Parathyroid adenoma (tissue), 2 donors: ENCODE measurements around the gene RAB40C.
A peak's percentile ranks its signal among the peaks of the same experiment; 100 is the strongest.

ENCODE experiments used
- H2AFZ ChIP-seq: fragments of 300-600 bp; sonication (generic); one replicate; pipeline ENCODE4 v1.7.0; 2017; ENCODE audit warnings: antibody characterized with exemption, mild to moderate bottlenecking
- H3K27ac ChIP-seq: fragments of 300-600 bp; sonication (generic); one replicate; pipeline ENCODE4 v1.7.0; 2017
- H3K27me3 ChIP-seq: fragments of 300-600 bp; sonication (generic); one replicate; pipeline ENCODE4 v1.7.0; 2017; ENCODE audit warnings: low read length; ENCODE audit not compliant: control insufficient read depth, insufficient read depth
- H3K36me3 ChIP-seq: fragments of 300-600 bp; sonication (generic); one replicate; pipeline ENCODE4 v1.7.0; 2017; ENCODE audit warnings: low read length; ENCODE audit not compliant: control insufficient read depth, insufficient read depth
- H3K4me1 ChIP-seq: fragments of 300-600 bp; sonication (generic); one replicate; pipeline ENCODE4 v1.7.0; 2017; ENCODE audit warnings: control low read depth
- H3K4me2 ChIP-seq: fragments of 300-600 bp; sonication (generic); one replicate; pipeline ENCODE4 v1.7.0; 2017; ENCODE audit warnings: low read length
- H3K4me3 ChIP-seq: fragments of 300-600 bp; sonication (generic); one replicate; pipeline ENCODE4 v1.7.0; 2017; ENCODE audit warnings: low read depth, low read length
- H3K79me2 ChIP-seq: fragments of 300-600 bp; sonication (generic); one replicate; pipeline ENCODE4 v1.7.0; 2017; ENCODE audit warnings: control low read depth
- H3K9ac ChIP-seq: fragments of 300-600 bp; sonication (generic); one replicate; pipeline ENCODE4 v1.7.0; 2017; ENCODE audit warnings: mild to moderate bottlenecking
- H3K9me3 ChIP-seq: fragments of 300-600 bp; sonication (generic); one replicate; pipeline ENCODE4 v1.7.0; 2017; ENCODE audit warnings: low read length; ENCODE audit not compliant: control insufficient read depth
- CTCF ChIP-seq: fragments of 300-600 bp; sonication (generic); IDR thresholded peaks from one replicate; pipeline ENCODE4 v1.7.0; 2017; ENCODE audit warnings: antibody characterized with exemption, mild to moderate bottlenecking
- donor health status: primary hyperparathyroidism.

Gene RAB40C

GRCh38 chr16:546909-547770 is 42.7 kb upstream of the RAB40C start:
- no peak overlapping the region for H3K4me3 ChIP-seq

GRCh38 chr16:548586-548985 is 41.3 kb upstream of the RAB40C start:
- no peaks in the 10 kb centered on the region for H3K4me1 ChIP-seq
- H3K27ac ChIP-seq: no peak overlapping the region
- no peaks in the 10 kb centered on the region for H3K36me3 ChIP-seq
- H3K79me2 ChIP-seq: no peaks in the 10 kb centered on the region
- no peak for TF ChIP-seq CTCF
- H3K9me3 ChIP-seq: no peaks in the 10 kb centered on the region
- H3K9ac ChIP-seq: no peak overlapping the region
- H3K4me2 ChIP-seq: no peak overlapping the region
- H3K4me3 ChIP-seq: no peak overlapping the region
- H3K27me3 ChIP-seq: no peaks in the 10 kb centered on the region
- no peak overlapping the region for H2AFZ ChIP-seq

More at GRCh38 chr16:546909-547770, 42.7 kb upstream of the RAB40C start:
- H3K9me3 ChIP-seq: no peaks in the 10 kb centered on the region
- H3K4me1 ChIP-seq: no peaks in the 10 kb centered on the region
- no peak overlapping the region for H3K9ac ChIP-seq
- H2AFZ ChIP-seq: no peak overlapping the region
- H3K4me2 ChIP-seq: no peak overlapping the region
- H3K36me3 ChIP-seq: no peaks in the 10 kb centered on the region
- H3K27ac ChIP-seq: no peak overlapping the region
- H3K27me3 ChIP-seq: no peaks in the 10 kb centered on the region
- TF ChIP-seq CTCF: peak; percentile 73
- H3K79me2 ChIP-seq: peaks cover 3% of the 10 kb centered on the region

DNA sequence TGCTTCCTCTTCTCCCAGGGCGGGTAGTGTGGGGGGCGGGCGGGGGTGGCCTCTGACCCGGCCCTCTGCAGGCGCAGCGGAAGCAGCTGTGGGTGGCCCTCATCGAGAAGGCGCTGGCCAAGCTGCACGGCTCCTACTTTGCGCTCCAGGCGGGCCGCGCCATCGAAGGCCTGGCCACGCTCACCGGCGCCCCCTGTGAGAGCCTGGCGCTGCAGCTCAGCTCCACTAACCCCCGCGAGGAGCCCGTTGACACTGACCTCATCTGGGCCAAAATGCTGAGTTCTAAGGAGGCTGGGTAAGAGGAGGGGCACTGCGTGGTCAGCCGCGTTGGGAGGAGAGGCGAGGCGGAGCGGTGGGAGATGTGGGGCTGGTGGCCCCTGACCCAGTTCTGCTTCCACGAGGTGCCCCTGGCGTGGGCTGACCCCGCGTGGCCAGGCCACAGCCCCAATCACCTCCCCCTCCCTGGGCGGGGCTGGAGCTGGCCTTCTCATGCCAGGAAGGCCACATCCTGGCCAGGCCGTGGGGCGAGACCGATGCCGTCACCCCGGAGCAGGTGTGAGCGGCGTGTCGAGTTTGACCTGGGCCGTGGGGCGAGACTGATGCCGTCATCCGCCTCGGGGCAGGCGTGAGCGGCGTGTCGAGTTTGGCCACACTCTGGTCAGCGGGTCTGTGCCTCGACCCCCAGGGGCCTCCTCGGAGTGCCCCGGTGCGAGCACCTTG is 40.2 kb upstream of the RAB40C start:
- Histone ChIP-seq H3K4me1 (no peaks in the 10 kb centered on the region), H2AFZ (no peak overlapping the region), H3K27me3 (no peaks in the 10 kb centered on the region), H3K9me3 (no peaks in the 10 kb centered on the region), H3K9ac (no peak overlapping the region), H3K4me2 (no peak overlapping the region), H3K27ac (no peak overlapping the region), H3K36me3 (no peaks in the 10 kb centered on the region), H3K4me3 (no peak overlapping the region), H3K79me2 (no peaks in the 10 kb centered on the region)
- TF ChIP-seq CTCF: no peak

GRCh38 chr16:551210-551609 is 38.7 kb upstream of the RAB40C start:
- Histone ChIP-seq H3K4me3 (no peak overlapping the region), H3K79me2 (no peaks in the 10 kb centered on the region), H2AFZ (no peak overlapping the region), H3K4me2 (no peak overlapping the region), H3K27me3 (no peaks in the 10 kb centered on the region), H3K9me3 (no peaks in the 10 kb centered on the region), H3K9ac (no peak overlapping the region), H3K4me1 (no peaks in the 10 kb centered on the region), H3K36me3 (no peaks in the 10 kb centered on the region), H3K27ac (no peak overlapping the region)
- no peak for TF ChIP-seq CTCF
